GM19468 (cell line): ENCODE measurements around the gene PSAT1.

Experiments used
- ATAC-seq: cut with Tn5 transposase; IDR thresholded peaks from one replicate; pipeline ENCODE4 v1.9.1; 2021; ENCODE audit warnings: mild to moderate bottlenecking, moderate library complexity, moderate number of reproducible peaks; ENCODE audit not compliant: unreplicated experiment; ENCODE audit errors: extremely low read depth

The PSAT1 gene

GRCh38 chr9:78292026-78292425 is 4.9 kb upstream of the PSAT1 start:
- ATAC-seq: no peak

GRCh38 chr9:78292716-78293497 is 4.0 kb upstream of the PSAT1 start:
- ATAC-seq: no peak

GRCh38 chr9:78294290-78295176 is 2.4 kb upstream of the PSAT1 start:
- no peak for ATAC-seq

- ATAC-seq: no peak
Measured at GRCh38 chr9:78295177-78295575, 1.7 kb upstream of the PSAT1 start.

- no peak for ATAC-seq
Measured at GRCh38 chr9:78295731-78296130, 1.2 kb upstream of the PSAT1 start.

- ATAC-seq: no peak
Measured at GRCh38 chr9:78296201-78296892, 578 bp upstream of the PSAT1 start.

- no peak for ATAC-seq
Measured at GRCh38 chr9:78297672-78297961, 692 bp downstream of the PSAT1 start.

- no peak for ATAC-seq
Measured at GRCh38 chr9:78298046-78298765, 1.3 kb downstream of the PSAT1 start.

GRCh38 chr9:78300209-78300608 is 3.3 kb downstream of the PSAT1 start:
- ATAC-seq: no peak

GRCh38 chr9:78301466-78301865 is 4.5 kb downstream of the PSAT1 start:
- ATAC-seq: no peak

GRCh38 chr9:78303377-78304062 is 6.6 kb downstream of the PSAT1 start:
- ATAC-seq: no peak

- no peak for ATAC-seq
Measured at GRCh38 chr9:78304357-78304756, 7.4 kb downstream of the PSAT1 start.

- no peak for ATAC-seq
Measured at GRCh38 chr9:78306222-78307076, 9.5 kb downstream of the PSAT1 start.

- no peak for ATAC-seq
Measured at GRCh38 chr9:78307360-78307759, 10.4 kb downstream of the PSAT1 start.

- no peak for ATAC-seq
Measured at GRCh38 chr9:78309066-78309465, 12.1 kb downstream of the PSAT1 start.

GRCh38 chr9:78311075-78311474 is 14.2 kb downstream of the PSAT1 start:
- ATAC-seq: no peak

GRCh38 chr9:78311886-78312524 is 15.1 kb downstream of the PSAT1 start:
- no peak for ATAC-seq

GRCh38 chr9:78314550-78314949 is 17.6 kb downstream of the PSAT1 start:
- no peak for ATAC-seq
